Measurements from ENCODE around the gene SLC25A45. TPM values are rescaled to one million over a fixed set of nuclear protein-coding genes. Genes with fewer than 3 reads are reported as not detected.

SLC25A45 gene
- total and polyA plus RNA-seq, 9 donors: 2.7 to 8.7 (median 3.4) TPM

DNA sequence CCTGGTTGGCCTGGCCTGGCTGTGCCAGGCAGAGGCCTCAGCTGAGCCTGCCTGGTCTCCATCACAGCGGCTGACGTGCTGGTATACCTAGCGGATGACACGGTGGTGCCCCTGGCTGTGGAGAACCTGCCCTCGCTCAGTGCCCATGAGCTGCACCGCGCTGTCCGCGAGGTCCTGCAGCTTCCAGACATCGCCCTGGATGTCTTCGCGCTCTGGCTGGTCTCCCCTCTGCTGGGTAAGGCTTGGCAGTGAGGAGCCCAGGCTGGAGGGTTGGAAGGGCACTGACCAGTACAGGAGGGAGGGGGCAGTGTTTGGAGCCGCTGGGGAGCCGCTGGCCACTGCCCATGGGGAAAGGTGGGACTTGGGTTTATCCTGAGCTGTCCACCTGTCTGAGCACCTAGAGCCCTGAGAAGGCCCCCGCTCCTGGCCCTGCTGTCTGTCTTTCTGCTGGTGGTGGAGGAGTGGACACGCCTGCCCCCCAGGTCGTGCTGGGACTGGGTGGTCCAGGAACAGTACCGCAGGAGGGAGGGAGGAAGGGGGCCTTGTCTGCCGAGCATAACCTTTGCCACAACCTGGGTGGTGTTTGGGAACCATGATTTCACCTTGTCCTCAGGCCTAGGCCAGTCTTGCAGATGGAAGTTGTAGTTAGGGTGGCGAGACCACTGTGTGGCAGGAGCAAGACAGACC, 7.0 kb upstream of the SLC25A45 start:
- H3K36me3 ChIP-seq: no peaks in the 10 kb centered on the region
- TF ChIP-seq, protein P1, sequence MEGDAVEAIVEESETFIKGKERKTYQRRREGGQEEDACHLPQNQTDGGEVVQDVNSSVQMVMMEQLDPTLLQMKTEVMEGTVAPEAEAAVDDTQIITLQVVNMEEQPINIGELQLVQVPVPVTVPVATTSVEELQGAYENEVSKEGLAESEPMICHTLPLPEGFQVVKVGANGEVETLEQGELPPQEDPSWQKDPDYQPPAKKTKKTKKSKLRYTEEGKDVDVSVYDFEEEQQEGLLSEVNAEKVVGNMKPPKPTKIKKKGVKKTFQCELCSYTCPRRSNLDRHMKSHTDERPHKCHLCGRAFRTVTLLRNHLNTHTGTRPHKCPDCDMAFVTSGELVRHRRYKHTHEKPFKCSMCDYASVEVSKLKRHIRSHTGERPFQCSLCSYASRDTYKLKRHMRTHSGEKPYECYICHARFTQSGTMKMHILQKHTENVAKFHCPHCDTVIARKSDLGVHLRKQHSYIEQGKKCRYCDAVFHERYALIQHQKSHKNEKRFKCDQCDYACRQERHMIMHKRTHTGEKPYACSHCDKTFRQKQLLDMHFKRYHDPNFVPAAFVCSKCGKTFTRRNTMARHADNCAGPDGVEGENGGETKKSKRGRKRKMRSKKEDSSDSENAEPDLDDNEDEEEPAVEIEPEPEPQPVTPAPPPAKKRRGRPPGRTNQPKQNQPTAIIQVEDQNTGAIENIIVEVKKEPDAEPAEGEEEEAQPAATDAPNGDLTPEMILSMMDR (IDR thresholded peaks at IDR 0.05): no peak
- TF ChIP-seq POLR2A (IDR thresholded peaks at IDR 0.05) (no peak), EP300 (IDR thresholded peaks at IDR 0.05) (no peak)
- no peak overlapping the region for H3K4me3 ChIP-seq
- 84 to 86% (median 86%) methylated on average over 20 of the region's 20 CpGs for WGBS, 3 donors
- H3K27ac ChIP-seq: no peak overlapping the region
- DNase-seq: no peak
- H3K9me3 ChIP-seq: no peaks in the 10 kb centered on the region
- intact Hi-C loops (cut with DNase I): no loop called here
- no peaks in the 10 kb centered on the region for H3K27me3 ChIP-seq
- H3K4me1 ChIP-seq (ENCODE audit: insufficient read depth): peaks cover 5% of the 10 kb centered on the region

DNA sequence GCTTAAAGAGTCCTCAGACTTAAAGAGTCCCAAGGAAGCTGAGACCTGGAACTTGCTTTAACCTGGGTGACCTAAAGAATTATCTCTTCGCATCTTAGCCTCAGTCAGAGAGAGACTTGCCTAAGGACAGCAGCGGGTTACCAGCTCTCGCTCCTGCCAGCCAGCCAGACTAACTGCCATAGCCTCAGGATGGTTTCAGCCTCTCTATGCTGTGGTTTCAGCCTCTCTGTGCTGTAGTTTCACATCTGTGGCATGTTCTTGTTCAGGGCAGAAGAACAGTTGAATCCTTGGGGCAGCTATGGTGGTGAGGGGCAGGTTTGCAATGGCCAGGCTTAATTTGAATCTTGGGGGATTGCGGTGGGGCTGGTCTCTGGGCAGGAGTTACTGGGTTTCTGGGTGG, 6.3 kb upstream of the SLC25A45 start:
- Histone ChIP-seq H3K4me3 (no peak overlapping the region), H3K27ac (no peak overlapping the region), H3K9me3 (no peaks in the 10 kb centered on the region), H3K4me1 (ENCODE audit: insufficient read depth) (peaks cover 10% of the 10 kb centered on the region), H3K27me3 (no peaks in the 10 kb centered on the region), H3K36me3 (no peaks in the 10 kb centered on the region)
- 92 to 93% (median 92%) methylated on average over 4 of the region's 4 CpGs for WGBS, 3 donors
- no peak for DNase-seq
- no peak for TF ChIP-seq EP300 (IDR thresholded peaks at IDR 0.05)
- no peak for TF ChIP-seq POLR2A (IDR thresholded peaks at IDR 0.05)
- TF ChIP-seq, protein P1 (IDR thresholded peaks at IDR 0.05): no peak
- intact Hi-C loops (cut with DNase I): no loop called here

DNA sequence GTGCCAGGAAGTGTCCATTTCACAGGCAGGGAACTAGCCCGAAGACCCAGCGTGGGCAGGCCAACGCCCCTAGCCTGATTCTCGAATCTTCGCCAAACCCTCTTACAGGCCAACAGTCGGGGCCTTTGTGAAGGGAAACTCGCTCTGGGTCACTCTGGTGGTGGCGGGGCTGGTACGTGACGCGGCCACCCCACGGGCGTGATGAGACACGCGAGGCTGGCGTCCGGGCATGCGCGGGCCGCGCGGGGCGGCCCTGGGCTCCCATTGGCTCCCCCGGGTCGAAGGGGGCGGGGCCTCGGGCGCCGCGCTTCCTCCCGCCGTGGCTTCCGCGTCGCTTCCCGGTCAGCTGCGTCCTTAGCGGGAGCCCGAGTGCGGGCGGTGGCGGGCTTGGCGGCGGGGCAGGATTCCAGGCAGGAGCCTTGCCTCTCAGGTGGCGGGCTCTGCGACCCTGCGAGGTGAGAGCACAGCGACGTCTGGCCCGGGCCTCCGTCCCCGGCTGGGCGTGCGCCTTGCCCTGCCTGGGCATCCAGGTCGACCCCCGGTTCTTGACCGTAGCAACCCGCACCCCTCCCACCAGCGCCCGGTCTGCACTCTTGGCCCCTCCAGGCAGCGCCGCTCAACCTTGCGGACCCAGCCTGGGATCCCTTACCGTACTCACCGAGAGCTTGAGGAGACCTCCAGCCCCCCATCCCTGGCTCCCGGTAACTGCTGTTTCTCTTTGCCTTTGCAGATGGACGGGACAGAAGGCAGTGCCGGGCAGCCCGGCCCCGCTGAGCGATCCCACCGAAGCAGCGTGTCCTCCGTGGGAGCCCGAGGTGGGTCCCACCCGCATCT, 4.1 kb upstream of the SLC25A45 start, which contains the start of gene FRMD8:
FRMD8 (plus strand) TSS at position 331 of the 834 bp plus-strand sequence; CDS start at position 731, 400 bp downstream.
- WGBS, 3 donors: 0 to 1% (median 0%) methylated on average over 60 to 76 of the region's 76 CpGs
- intact Hi-C loops (cut with DNase I): no loop called here
- Histone ChIP-seq H3K4me3 (peak within 1 kb of the TSS; percentile 74), H3K27ac (peak within 1 kb of the TSS; percentile 88 to 91), H3K27me3 (no peaks in the 10 kb centered on the region), H3K36me3 (no peaks in the 10 kb centered on the region), H3K9me3 (no peaks in the 10 kb centered on the region), H3K4me1 (ENCODE audit: insufficient read depth) (peaks cover 18% of the 10 kb centered on the region)
- peak; percentile 93 to 96 (median 95) for DNase-seq
- TF ChIP-seq, protein P1 (IDR thresholded peaks at IDR 0.05): peak in 1 of 3 donors; percentile 10
- peak; percentile 89 for TF ChIP-seq POLR2A (IDR thresholded peaks at IDR 0.05)
- peak; percentile 43 for TF ChIP-seq EP300 (IDR thresholded peaks at IDR 0.05)

DNA sequence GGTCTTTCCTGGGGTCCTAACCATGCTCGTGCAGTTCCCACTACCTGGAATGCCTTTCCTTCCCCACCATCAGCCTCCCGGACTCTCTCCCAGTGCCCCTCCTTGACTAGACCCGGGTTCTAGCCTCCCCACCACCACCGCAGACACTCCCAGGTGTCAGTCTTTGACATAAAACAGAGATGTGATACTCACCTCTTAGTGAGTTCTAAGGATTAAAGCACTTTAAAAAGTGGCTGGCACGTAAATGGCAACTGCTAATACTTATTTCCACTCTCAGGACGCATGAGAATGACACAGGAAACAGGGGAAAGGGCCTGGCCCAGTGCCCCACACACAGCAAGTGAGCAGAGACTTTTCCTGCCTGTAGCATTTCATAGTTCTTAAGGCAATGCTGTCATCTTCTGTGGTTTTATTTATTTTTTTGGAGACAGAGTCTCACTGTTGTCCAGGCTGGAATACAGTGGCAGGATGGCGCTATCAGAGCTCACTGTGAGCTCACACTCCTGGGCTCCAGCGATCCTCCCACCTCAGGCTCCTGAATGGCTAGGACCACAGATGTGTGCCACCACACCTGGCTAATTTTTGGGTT, 1.9 kb upstream of the SLC25A45 start:
- no peak overlapping the region for H3K4me3 ChIP-seq
- H3K36me3 ChIP-seq: no peaks in the 10 kb centered on the region
- no peaks in the 10 kb centered on the region for H3K9me3 ChIP-seq
- 73 to 80% (median 78%) methylated on average over 8 of the region's 8 CpGs for WGBS, 3 donors
- TF ChIP-seq POLR2A (IDR thresholded peaks at IDR 0.05) (no peak), EP300 (IDR thresholded peaks at IDR 0.05) (no peak)
- TF ChIP-seq, protein P1 (IDR thresholded peaks at IDR 0.05): no peak
- H3K4me1 ChIP-seq (ENCODE audit: insufficient read depth): peaks cover 16% of the 10 kb centered on the region
- DNase-seq: peak in 1 of 5 donors; percentile 20
- H3K27ac ChIP-seq: peak overlapping the region; percentile 88 to 91
- no peaks in the 10 kb centered on the region for H3K27me3 ChIP-seq
- intact Hi-C loops (cut with DNase I): loop anchor here in 3 of 4 donors (5.0 kb wide), 3 partner anchors 33 to 128 kb away; no protein-coding TSS in a partner anchor
